Mesenchymal stem cell (in vitro differentiated cells and primary cell): ENCODE results near the gene PRPF39.

ENCODE experiments used
- DNase-seq: peaks from one replicate; pipeline ENCODE4 v3.0.0-alpha.2; 2013
- H2AFZ ChIP-seq: one replicate; pipeline ENCODE4 v1.6.1; 2013; ENCODE audit warnings: low read depth, mild to moderate bottlenecking, control low read depth, inconsistent platforms, low read length, moderate library complexity
- H2AK5ac ChIP-seq: 2 replicates; pipeline ENCODE4 v1.6.1; 2013; ENCODE audit warnings: low read length, moderate library complexity, mild to moderate bottlenecking, inconsistent platforms; ENCODE audit not compliant: severe bottlenecking
- H2BK120ac ChIP-seq: one replicate; pipeline ENCODE4 v1.6.1; 2013; ENCODE audit warnings: low read depth, mild to moderate bottlenecking, inconsistent platforms, low read length, moderate library complexity
- H2BK12ac ChIP-seq, 2 experiments: one replicate each; pipeline ENCODE4 v1.6.1; 2013; ENCODE audit warnings: inconsistent platforms in 2 of 2, low read length in 2 of 2, mild to moderate bottlenecking in 2 of 2, moderate library complexity in 2 of 2, control low read depth in 1 of 2
- H2BK15ac ChIP-seq: one replicate; pipeline ENCODE4 v1.6.1; 2013; ENCODE audit warnings: mild to moderate bottlenecking, low read depth, inconsistent platforms; ENCODE audit not compliant: poor library complexity, severe bottlenecking
- H2BK5ac ChIP-seq: 2 replicates; pipeline ENCODE4 v1.6.1; 2013; ENCODE audit warnings: low read depth, mild to moderate bottlenecking, low read length, control low read depth, inconsistent platforms; ENCODE audit not compliant: poor library complexity, severe bottlenecking
- H3K14ac ChIP-seq, 2 experiments: one replicate each; pipeline ENCODE4 v1.6.1; 2013; ENCODE audit warnings: inconsistent platforms in 2 of 2, low read length in 2 of 2, control low read depth in 1 of 2, mild to moderate bottlenecking in 1 of 2, moderate library complexity in 1 of 2
- H3K18ac ChIP-seq, 2 experiments: one replicate each; pipeline ENCODE4 v1.6.1; 2013; ENCODE audit warnings: inconsistent platforms in 2 of 2, low read length in 2 of 2, control low read depth in 1 of 2, low read depth in 1 of 2, mild to moderate bottlenecking in 1 of 2
- H3K23ac ChIP-seq, 2 experiments: one replicate each; pipeline ENCODE4 v1.6.1; 2013; ENCODE audit warnings: inconsistent platforms in 2 of 2, low read length in 2 of 2, mild to moderate bottlenecking in 2 of 2, moderate library complexity in 2 of 2, control low read depth in 1 of 2
- H3K27ac ChIP-seq: 2 replicates; pipeline ENCODE4 v1.5.1; 2013; ENCODE audit warnings: mild to moderate bottlenecking, moderate library complexity, low read length, control low read depth, inconsistent platforms; ENCODE audit not compliant: poor library complexity, severe bottlenecking
- H3K27me3 ChIP-seq, 2 experiments: 2 replicates each; pipeline versions ENCODE4 v1.6.1 to v1.7.0; 2013; ENCODE audit warnings: low read length in 2 of 2, mild to moderate bottlenecking in 2 of 2, moderate library complexity in 2 of 2, control low read depth in 1 of 2, inconsistent platforms in 1 of 2; ENCODE audit not compliant: control insufficient read depth in 1 of 2, insufficient read depth in 1 of 2
- H3K36me3 ChIP-seq, 2 experiments: 2 replicates each; pipeline versions ENCODE4 v1.6.1 to v1.7.0; 2013; ENCODE audit warnings: low read length in 2 of 2, control low read depth in 1 of 2, inconsistent platforms in 1 of 2, low read depth in 1 of 2, mild to moderate bottlenecking in 1 of 2; ENCODE audit not compliant: insufficient read depth in 2 of 2, control insufficient read depth in 1 of 2
- H3K4ac ChIP-seq, 2 experiments: one replicate each; pipeline ENCODE4 v1.6.1; 2013; ENCODE audit warnings: inconsistent platforms in 2 of 2, low read length in 2 of 2, mild to moderate bottlenecking in 2 of 2, moderate library complexity in 2 of 2, control low read depth in 1 of 2, low read depth in 1 of 2
- H3K4me1 ChIP-seq: 2 replicates; pipeline ENCODE4 v1.6.1; 2013; ENCODE audit warnings: low read depth, low read length, control low read depth; ENCODE audit not compliant: control insufficient read depth, insufficient read depth
- H3K4me2 ChIP-seq: 2 replicates; pipeline ENCODE4 v1.6.1; 2013; ENCODE audit warnings: low read length, mild to moderate bottlenecking, inconsistent platforms; ENCODE audit not compliant: poor library complexity, severe bottlenecking
- H3K4me3 ChIP-seq, 2 experiments: 2 replicates each; pipeline versions ENCODE4 v1.5.1 to v1.7.0; 2013; ENCODE audit warnings: low read length in 2 of 2, mild to moderate bottlenecking in 2 of 2, control low read depth in 1 of 2, low read depth in 1 of 2; ENCODE audit not compliant: insufficient read depth in 1 of 2
- H3K79me1 ChIP-seq: replicated peaks from 2 replicates; pipeline ENCODE4 v1.6.1; 2013; ENCODE audit warnings: mild to moderate bottlenecking, control low read depth, low read length, inconsistent platforms; ENCODE audit not compliant: poor library complexity, severe bottlenecking
- H3K9ac ChIP-seq: 2 replicates; pipeline ENCODE4 v1.7.0; 2013; ENCODE audit warnings: mild to moderate bottlenecking, low read length, moderate library complexity
- H3K9me3 ChIP-seq: 2 replicates; pipeline ENCODE4 v1.7.0; 2013; ENCODE audit warnings: mild to moderate bottlenecking, low read length; ENCODE audit not compliant: control insufficient read depth
- H4K8ac ChIP-seq: one replicate; pipeline ENCODE4 v1.6.1; 2013; ENCODE audit warnings: inconsistent platforms, mild to moderate bottlenecking, low read length, moderate library complexity
- H4K91ac ChIP-seq: one replicate; pipeline ENCODE4 v1.6.1; 2013; ENCODE audit warnings: mild to moderate bottlenecking, low read length, inconsistent platforms
- WGBS: methylation state at CpG from one replicate; pipeline ENCODE4 v1.1.7; 2013; ENCODE audit warnings: mixed read lengths; 5-methylcytosine and 5-hydroxymethylcytosine counted together

PRPF39 gene

DNA sequence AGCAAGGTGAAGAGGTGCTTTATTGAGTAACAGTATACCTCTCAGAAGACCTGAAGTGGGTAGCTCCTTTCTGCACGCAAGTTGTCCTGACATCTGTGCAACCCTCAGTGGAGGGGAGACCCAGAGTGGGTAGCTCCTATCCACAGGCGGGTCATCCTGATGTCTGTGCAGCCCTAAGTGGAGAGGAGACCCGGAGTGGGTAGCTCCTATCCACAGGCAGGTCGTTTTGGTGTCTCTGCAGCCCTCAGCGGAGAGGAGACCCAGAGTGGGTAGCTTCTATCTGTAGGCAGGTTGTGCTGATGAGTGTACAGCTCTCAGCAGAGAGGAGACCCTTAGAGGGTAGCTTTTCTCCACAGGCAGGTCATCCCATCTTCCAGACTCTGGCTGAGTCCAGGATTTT lies 45.1 kb upstream of the PRPF39 start:
- Histone ChIP-seq H3K14ac (no peak overlapping the region), H4K91ac (no peak overlapping the region), H2AK5ac (no peak overlapping the region), H3K18ac (no peak overlapping the region), H3K9ac (no peak overlapping the region), H3K79me1 (peaks cover 2% of the 10 kb centered on the region), H2AFZ (no peak overlapping the region), H4K8ac (no peak overlapping the region), H2BK5ac (no peak overlapping the region), H3K4me1 (no peaks in the 10 kb centered on the region), H3K9me3 (no peaks in the 10 kb centered on the region), H3K23ac (no peak overlapping the region), H2BK12ac (no peak overlapping the region), H3K4ac (no peak overlapping the region), H2BK15ac (no peak overlapping the region), H3K27me3 (no peaks in the 10 kb centered on the region), H3K4me3 (no peak overlapping the region), H2BK120ac (no peak overlapping the region), H3K36me3 (peaks cover 20 to 52% of the 10 kb centered on the region in 2 experiments), H3K4me2 (no peak overlapping the region), H3K27ac (no peak overlapping the region)
- 97% methylated on average over 5 of the region's 5 CpGs for WGBS
- DNase-seq: no peak

DNA sequence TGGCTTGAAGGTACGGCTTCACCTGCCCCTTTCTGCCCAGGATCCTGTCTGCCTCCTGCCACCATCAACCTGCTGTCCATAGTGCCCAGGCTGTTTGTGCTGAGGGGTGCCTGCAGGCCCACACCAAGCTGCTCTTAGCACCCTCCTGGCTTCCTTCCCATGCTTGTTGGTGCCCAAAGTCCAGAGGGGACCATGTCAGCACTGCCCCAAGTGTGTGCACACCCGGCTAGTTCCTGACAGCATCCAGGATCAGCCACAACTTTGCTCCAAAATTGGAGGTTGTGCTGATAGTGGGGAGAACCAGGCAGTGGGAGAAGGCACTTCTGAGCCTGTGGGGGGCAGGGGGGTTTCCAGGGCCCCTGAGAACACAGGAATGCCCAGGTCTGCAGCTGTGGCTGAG lies 44.5 kb upstream of the PRPF39 start:
- no peak overlapping the region for H4K91ac ChIP-seq
- H3K14ac ChIP-seq: no peak overlapping the region
- H2BK120ac ChIP-seq: no peak overlapping the region
- H3K18ac ChIP-seq: no peak overlapping the region
- no peak overlapping the region for H2BK12ac ChIP-seq
- H3K23ac ChIP-seq: no peak overlapping the region
- no peak overlapping the region for H4K8ac ChIP-seq
- no peak overlapping the region for H3K9ac ChIP-seq
- no peaks in the 10 kb centered on the region for H3K4me1 ChIP-seq
- H3K9me3 ChIP-seq: no peaks in the 10 kb centered on the region
- H3K36me3 ChIP-seq: peaks cover 24 to 47% of the 10 kb centered on the region in 2 experiments
- H2AFZ ChIP-seq: no peak overlapping the region
- H3K4ac ChIP-seq: no peak overlapping the region
- no peak overlapping the region for H2AK5ac ChIP-seq
- 95% methylated on average over 2 of the region's 2 CpGs for WGBS
- H2BK15ac ChIP-seq: no peak overlapping the region
- H3K4me3 ChIP-seq: no peak overlapping the region
- H3K27ac ChIP-seq: no peak overlapping the region
- no peak overlapping the region for H2BK5ac ChIP-seq
- H3K79me1 ChIP-seq: peaks cover 2% of the 10 kb centered on the region
- DNase-seq: no peak
- no peaks in the 10 kb centered on the region for H3K27me3 ChIP-seq
- H3K4me2 ChIP-seq: no peak overlapping the region

DNA sequence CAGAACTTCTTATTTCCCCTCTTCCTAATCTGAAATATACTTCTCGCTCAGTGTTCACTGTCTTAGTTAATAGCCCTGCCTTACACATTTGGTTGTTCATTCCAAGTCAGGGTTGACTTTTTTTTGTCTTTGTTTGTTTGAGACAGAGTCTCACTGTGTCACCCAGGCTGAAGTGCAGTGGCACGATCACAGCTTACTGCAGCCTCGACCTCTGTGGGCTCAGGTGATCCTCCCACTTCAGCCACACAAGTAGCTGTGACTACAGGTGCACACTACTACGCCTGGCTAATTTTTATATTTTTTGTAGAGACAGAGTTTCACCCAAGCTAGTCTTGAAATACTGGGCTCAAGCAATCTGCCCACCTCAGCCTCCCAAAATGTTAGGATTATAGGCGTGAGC lies 42.3 kb upstream of the PRPF39 start:
- no peak overlapping the region for H2AK5ac ChIP-seq
- no peak overlapping the region for H3K14ac ChIP-seq
- no peak overlapping the region for H3K4me2 ChIP-seq
- no peak overlapping the region for H2BK120ac ChIP-seq
- H2BK5ac ChIP-seq: no peak overlapping the region
- H3K23ac ChIP-seq: no peak overlapping the region
- H2BK12ac ChIP-seq: no peak overlapping the region
- 97% methylated on average over 5 of the region's 5 CpGs for WGBS
- no peak overlapping the region for H3K18ac ChIP-seq
- peaks cover 27 to 60% of the 10 kb centered on the region in 2 experiments for H3K36me3 ChIP-seq
- no peaks in the 10 kb centered on the region for H3K9me3 ChIP-seq
- H3K27me3 ChIP-seq: no peaks in the 10 kb centered on the region
- H4K8ac ChIP-seq: no peak overlapping the region
- H3K27ac ChIP-seq: no peak overlapping the region
- H3K9ac ChIP-seq: no peak overlapping the region
- no peak overlapping the region for H2AFZ ChIP-seq
- peaks cover 2% of the 10 kb centered on the region for H3K79me1 ChIP-seq
- H3K4me1 ChIP-seq: no peaks in the 10 kb centered on the region
- no peak overlapping the region for H4K91ac ChIP-seq
- no peak for DNase-seq
- no peak overlapping the region for H2BK15ac ChIP-seq
- no peak overlapping the region for H3K4ac ChIP-seq
- no peak overlapping the region for H3K4me3 ChIP-seq

DNA sequence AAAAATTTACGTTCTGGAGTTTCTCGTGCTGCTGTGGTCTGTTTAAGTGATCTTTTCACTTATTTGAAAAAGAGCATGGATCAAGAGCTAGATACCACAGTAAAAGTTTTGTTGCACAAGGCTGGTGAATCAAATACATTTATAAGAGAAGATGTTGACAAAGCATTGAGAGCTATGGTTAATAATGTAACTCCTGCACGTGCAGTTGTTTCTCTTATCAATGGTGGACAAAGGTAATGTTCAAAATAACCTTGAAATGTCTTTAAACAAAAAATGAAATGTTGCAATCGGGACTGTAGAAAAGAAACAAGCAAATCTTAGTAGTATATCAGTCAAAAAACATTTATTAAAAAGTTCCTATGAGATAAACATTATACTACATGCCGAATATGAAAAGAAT lies 39.3 kb upstream of the PRPF39 start:
- H4K91ac ChIP-seq: no peak overlapping the region

More for the DNA sequence above, 39.3 kb upstream of the PRPF39 start:
- 96% methylated on average over 3 of the region's 5 CpGs for WGBS
- Histone ChIP-seq H3K36me3 (peaks cover 14 to 43% of the 10 kb centered on the region in 2 experiments), H2BK12ac (no peak overlapping the region), H3K27me3 (no peaks in the 10 kb centered on the region), H3K18ac (no peak overlapping the region), H2BK5ac (no peak overlapping the region), H3K9ac (no peak overlapping the region), H2AK5ac (no peak overlapping the region), H3K4ac (no peak overlapping the region), H2AFZ (no peak overlapping the region), H3K27ac (no peak overlapping the region), H3K23ac (no peak overlapping the region), H3K4me2 (no peak overlapping the region), H3K79me1 (no peaks in the 10 kb centered on the region), H3K9me3 (no peaks in the 10 kb centered on the region), H3K4me1 (no peaks in the 10 kb centered on the region), H3K4me3 (no peak overlapping the region), H4K8ac (no peak overlapping the region), H3K14ac (no peak overlapping the region), H2BK120ac (no peak overlapping the region), H2BK15ac (no peak overlapping the region)
- DNase-seq: no peak
